WERI-Rb-1 (cell line): Measurements from ENCODE around the gene KRTAP20-3.

Experiments
- DNase-seq: peaks from one replicate; pipeline ENCODE4 v3.0.0-alpha.2; 2020
- H3K27ac ChIP-seq: fragments of 250-450 bp; sonication (Bioruptor Pico); 2 replicates; pipeline ENCODE4 v1.5.1; 2020; ENCODE audit warnings: mild to moderate bottlenecking, moderate library complexity
- H3K27me3 ChIP-seq: fragments of 250-450 bp; sonication (Bioruptor Pico); 2 replicates; pipeline ENCODE4 v1.5.1; 2021; ENCODE audit warnings: mild to moderate bottlenecking, low read depth, moderate library complexity; ENCODE audit not compliant: insufficient read depth, severe bottlenecking
- H3K36me3 ChIP-seq: fragments of 250-450 bp; sonication (Bioruptor Pico); 2 replicates; pipeline ENCODE4 v1.5.1; 2020; ENCODE audit warnings: mild to moderate bottlenecking, moderate library complexity
- H3K4me3 ChIP-seq: 2 replicates; pipeline ENCODE4 v1.5.1; 2011; ENCODE audit warnings: low read depth, mild to moderate bottlenecking, control low read depth, low read length
- H3K9me3 ChIP-seq: fragments of 250-450 bp; sonication (Bioruptor Pico); 2 replicates; pipeline ENCODE4 v1.5.1; 2021; ENCODE audit warnings: mild to moderate bottlenecking, moderate library complexity; ENCODE audit not compliant: severe bottlenecking
- CTCF ChIP-seq: IDR thresholded peaks from 2 replicates; pipeline ENCODE4 v1.5.1; 2011; ENCODE audit warnings: low read depth, mild to moderate bottlenecking, control low read depth, inconsistent platforms, low read length

Gene KRTAP20-3

GRCh38 chr21:30642564-30642963, at the start of gene KRTAP20-3:
TSS of gene KRTAP20-3 (plus strand) at chr21:30642864.
- H3K27ac ChIP-seq: no peak within 1 kb of the TSS

GRCh38 chr21:30598802-30599201, 43.9 kb upstream of the KRTAP20-3 start, which contains the start of gene KRTAP6-2:
TSS of gene KRTAP6-2 (minus strand) at chr21:30598902. CDS start at chr21:30598874, 28 bp downstream.
- H3K27me3 ChIP-seq: peaks cover 72% of the 10 kb centered on the region
- H3K36me3 ChIP-seq: no peaks in the 10 kb centered on the region
- DNase-seq: no peak
- H3K27ac ChIP-seq: no peak within 1 kb of the TSS
- no peak within 1 kb of the TSS for H3K4me3 ChIP-seq
- no peak for TF ChIP-seq CTCF
- H3K9me3 ChIP-seq: no peaks in the 10 kb centered on the region

More at GRCh38 chr21:30642564-30642963, at the start of gene KRTAP20-3:
- Histone ChIP-seq H3K36me3 (no peaks in the 10 kb centered on the region), H3K4me3 (no peak within 1 kb of the TSS), H3K27me3 (peaks cover 62% of the 10 kb centered on the region), H3K9me3 (peaks cover 3% of the 10 kb centered on the region)
- no peak for DNase-seq
- no peak for TF ChIP-seq CTCF

- no peak for DNase-seq
- Histone ChIP-seq H3K36me3 (no peaks in the 10 kb centered on the region), H3K4me3 (no peak within 1 kb of the TSS), H3K27ac (no peak within 1 kb of the TSS), H3K9me3 (no peaks in the 10 kb centered on the region), H3K27me3 (peaks cover 72% of the 10 kb centered on the region)
- TF ChIP-seq CTCF: no peak
These were observed 41.9 kb upstream of the KRTAP20-3 start, which contains the start of gene KRTAP22-1 for GRCh38 chr21:30600787-30601186. TSS of gene KRTAP22-1 (plus strand) at chr21:30601087.

GRCh38 chr21:30605968-30606367, 36.7 kb upstream of the KRTAP20-3 start:
- no peak overlapping the region for H3K27ac ChIP-seq
- H3K4me3 ChIP-seq: no peak overlapping the region
- H3K36me3 ChIP-seq: no peaks in the 10 kb centered on the region
- peaks cover 50% of the 10 kb centered on the region for H3K27me3 ChIP-seq
- TF ChIP-seq CTCF: no peak
- no peaks in the 10 kb centered on the region for H3K9me3 ChIP-seq
- DNase-seq: no peak

- Histone ChIP-seq H3K27me3 (peaks cover 49% of the 10 kb centered on the region), H3K36me3 (no peaks in the 10 kb centered on the region), H3K4me3 (no peak overlapping the region), H3K9me3 (no peaks in the 10 kb centered on the region), H3K27ac (no peak overlapping the region)
- no peak for DNase-seq
- no peak for TF ChIP-seq CTCF
These were observed 30.5 kb upstream of the KRTAP20-3 start for GRCh38 chr21:30612132-30612531.

- no peak for DNase-seq
These were observed 28.8 kb upstream of the KRTAP20-3 start, which contains the start of gene KRTAP6-1 for GRCh38 chr21:30613836-30614235. TSS of gene KRTAP6-1 (minus strand) at chr21:30613930. CDS start at chr21:30613904, 26 bp downstream.

More at GRCh38 chr21:30613836-30614235, 28.8 kb upstream of the KRTAP20-3 start, which contains the start of gene KRTAP6-1:
- no peak for TF ChIP-seq CTCF
- no peaks in the 10 kb centered on the region for H3K36me3 ChIP-seq
- no peak within 1 kb of the TSS for H3K27ac ChIP-seq
- H3K9me3 ChIP-seq: no peaks in the 10 kb centered on the region
- H3K4me3 ChIP-seq: no peak within 1 kb of the TSS
- H3K27me3 ChIP-seq: peaks cover 51% of the 10 kb centered on the region
